ENCODE data around the gene THAP5.

DNA sequence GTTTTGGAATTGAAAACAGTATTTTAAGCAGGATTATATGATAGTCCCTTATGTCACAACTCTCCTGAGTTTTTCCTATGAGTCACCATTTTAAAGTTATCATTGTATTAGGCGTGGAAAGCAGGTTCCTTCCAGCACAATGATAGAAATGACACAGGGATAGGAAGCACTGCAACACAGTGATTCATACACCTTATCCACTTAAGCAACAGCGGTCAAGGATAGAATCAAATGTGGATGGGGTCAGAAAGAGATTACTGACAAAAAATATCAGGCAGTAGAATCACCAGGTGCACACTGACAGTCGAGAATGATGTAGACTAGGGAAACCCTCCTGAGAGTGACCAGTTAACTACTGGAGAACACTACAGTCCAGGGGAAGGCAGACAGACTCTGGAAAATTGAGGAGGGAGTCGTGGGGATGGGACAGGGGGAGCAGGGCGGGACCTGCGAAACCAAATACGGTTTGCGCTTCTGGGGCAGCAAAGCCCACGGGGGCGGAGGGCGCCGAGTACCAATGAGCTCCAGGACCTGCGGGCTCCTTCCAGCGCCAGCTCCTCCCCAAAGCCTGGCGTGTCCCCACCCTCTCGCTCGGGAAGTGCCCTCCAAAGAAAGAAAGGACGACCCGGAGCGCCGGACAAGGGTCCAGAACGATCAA, 44.0 kb downstream of the THAP5 start:
- TF ChIP-seq, protein P1, sequence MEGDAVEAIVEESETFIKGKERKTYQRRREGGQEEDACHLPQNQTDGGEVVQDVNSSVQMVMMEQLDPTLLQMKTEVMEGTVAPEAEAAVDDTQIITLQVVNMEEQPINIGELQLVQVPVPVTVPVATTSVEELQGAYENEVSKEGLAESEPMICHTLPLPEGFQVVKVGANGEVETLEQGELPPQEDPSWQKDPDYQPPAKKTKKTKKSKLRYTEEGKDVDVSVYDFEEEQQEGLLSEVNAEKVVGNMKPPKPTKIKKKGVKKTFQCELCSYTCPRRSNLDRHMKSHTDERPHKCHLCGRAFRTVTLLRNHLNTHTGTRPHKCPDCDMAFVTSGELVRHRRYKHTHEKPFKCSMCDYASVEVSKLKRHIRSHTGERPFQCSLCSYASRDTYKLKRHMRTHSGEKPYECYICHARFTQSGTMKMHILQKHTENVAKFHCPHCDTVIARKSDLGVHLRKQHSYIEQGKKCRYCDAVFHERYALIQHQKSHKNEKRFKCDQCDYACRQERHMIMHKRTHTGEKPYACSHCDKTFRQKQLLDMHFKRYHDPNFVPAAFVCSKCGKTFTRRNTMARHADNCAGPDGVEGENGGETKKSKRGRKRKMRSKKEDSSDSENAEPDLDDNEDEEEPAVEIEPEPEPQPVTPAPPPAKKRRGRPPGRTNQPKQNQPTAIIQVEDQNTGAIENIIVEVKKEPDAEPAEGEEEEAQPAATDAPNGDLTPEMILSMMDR (IDR thresholded peaks at IDR 0.05): no peak
- TF ChIP-seq POLR2AphosphoS5 (IDR thresholded peaks at IDR 0.05): no peak
- TF ChIP-seq EP300 (IDR thresholded peaks at IDR 0.05): no peak
- TF ChIP-seq POLR2A (IDR thresholded peaks at IDR 0.05; ENCODE audit: low read depth): no peak
